HCEC 1CT (cell line): Measurements from ENCODE around the gene BGN.
A peak's percentile ranks its signal among the peaks of the same experiment; 100 is the strongest.

Experiments
- DNase-seq: peaks from one replicate; pipeline ENCODE4 v3.0.0-alpha.2; 2017

BGN gene

GRCh38 chrX:153494541-153495361 is at the start of gene BGN:
Gene BGN, plus strand, starts transcription at chrX:153494980. Its CDS starts 9,652 bp downstream, at chrX:153504632.
- no peak for DNase-seq

- DNase-seq: no peak
Observed at GRCh38 chrX:153445106-153445855, 49.5 kb upstream of the BGN start.

- no peak for DNase-seq
Observed at GRCh38 chrX:153445856-153446635, 48.7 kb upstream of the BGN start, which contains the start of gene TREX2. Gene TREX2, minus strand, starts transcription at chrX:153446056. Its CDS starts 626 bp downstream, at chrX:153445430.

- DNase-seq: no peak
Observed at GRCh38 chrX:153446636-153446936, 48.2 kb upstream of the BGN start.

- no peak for DNase-seq
Observed at GRCh38 chrX:153446950-153447580, 47.7 kb upstream of the BGN start.

GRCh38 chrX:153447581-153447960 is 47.2 kb upstream of the BGN start:
- DNase-seq: no peak

DNA sequence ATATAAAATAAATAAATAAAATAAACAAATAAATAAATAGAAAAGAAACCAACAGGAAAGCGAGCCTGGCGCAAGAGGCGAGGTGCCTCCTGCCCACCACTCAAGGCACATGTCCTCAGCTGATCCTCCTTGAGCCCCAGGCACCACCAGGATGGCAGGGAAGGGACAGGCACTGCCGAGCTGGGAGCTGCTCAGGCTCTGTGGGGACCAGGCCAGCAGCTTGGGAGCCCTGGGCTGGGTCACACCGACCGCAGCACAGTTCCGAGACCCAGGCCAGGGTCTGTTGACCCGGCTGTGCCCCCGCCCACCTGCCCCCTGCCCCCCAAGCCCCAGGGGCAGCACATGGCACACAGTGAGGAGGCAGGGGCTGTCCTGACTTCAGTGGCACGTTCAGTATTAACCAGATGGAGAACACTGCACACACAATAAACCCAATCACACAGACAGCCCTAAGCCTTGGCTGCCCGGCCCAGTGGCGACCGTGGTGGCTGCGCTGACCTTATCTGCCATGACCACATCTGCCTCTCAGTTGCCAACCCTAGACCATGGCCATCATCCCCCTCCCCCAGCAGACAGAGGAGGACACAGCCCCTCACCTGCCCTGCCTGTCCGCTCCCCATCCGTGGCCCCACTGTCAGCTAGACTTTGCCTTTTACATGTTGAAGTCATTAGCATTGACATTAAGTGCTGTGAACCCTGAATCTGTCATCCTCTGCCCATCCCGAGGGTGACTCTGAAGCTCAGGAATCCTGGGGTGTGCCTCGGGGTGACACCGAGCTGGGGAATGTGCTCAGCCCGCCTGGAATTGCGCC is 46.0 kb upstream of the BGN start:
- no peak for DNase-seq

- no peak for DNase-seq
Observed at GRCh38 chrX:153449368-153450113, 45.2 kb upstream of the BGN start.

GRCh38 chrX:153450114-153450948 is 44.4 kb upstream of the BGN start:
- no peak for DNase-seq

GRCh38 chrX:153450949-153451277 is 43.9 kb upstream of the BGN start:
- DNase-seq: no peak

DNA sequence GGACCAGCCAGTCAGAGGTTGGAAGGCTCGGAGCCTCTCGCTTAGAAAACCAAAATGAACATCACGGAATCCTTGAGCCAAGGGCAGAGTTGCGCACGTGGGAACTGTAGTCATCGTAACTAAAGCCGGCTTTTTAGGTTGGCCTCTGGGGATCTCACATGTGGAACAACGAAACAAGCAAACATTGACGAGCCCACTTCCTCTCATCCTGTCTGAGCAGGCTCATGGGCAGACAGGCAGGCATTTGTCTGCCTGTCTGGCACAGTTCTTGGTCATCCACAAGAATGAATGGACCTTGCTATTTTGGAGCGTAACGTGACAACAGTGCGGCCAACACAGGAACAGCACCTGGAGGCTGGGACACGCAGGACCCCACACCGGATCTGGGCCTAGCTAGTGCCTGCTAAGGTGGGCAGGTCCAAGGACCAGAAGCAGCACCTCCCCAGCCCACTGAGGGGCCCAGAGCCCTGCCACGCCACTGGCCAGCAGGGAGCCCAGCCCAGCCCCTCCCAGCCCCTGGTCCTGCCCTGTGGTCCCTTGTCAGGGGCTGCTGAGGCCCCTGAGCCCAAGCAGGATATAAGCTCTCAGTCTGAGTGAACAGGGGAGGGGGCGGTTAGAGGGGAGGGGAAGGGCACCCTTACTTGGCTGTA is 39.8 kb upstream of the BGN start:
- DNase-seq: no peak

GRCh38 chrX:153455571-153455970 is 39.2 kb upstream of the BGN start:
- DNase-seq: no peak

- no peak for DNase-seq
Observed at GRCh38 chrX:153456161-153456560, 38.6 kb upstream of the BGN start.

DNA sequence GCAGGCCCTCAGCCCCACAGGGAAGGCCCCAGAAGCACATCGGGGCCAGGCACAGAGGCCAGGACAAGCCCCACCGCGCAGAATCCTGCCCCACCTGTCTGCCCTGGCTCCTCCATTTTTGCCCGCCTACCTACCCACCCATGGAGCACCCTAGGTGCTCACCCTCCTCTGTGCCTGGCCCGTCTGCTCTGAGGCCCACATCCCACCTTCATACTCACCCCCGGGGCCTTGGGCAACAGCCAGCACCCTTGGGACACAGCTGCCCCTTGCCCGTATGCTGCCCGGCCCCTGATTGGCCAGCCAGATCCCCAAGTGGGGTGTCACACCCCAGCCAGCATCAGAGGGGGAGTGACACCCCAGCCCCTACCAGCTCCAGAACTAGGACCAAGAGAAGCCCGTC is 38.1 kb upstream of the BGN start:
- no peak for DNase-seq

DNA sequence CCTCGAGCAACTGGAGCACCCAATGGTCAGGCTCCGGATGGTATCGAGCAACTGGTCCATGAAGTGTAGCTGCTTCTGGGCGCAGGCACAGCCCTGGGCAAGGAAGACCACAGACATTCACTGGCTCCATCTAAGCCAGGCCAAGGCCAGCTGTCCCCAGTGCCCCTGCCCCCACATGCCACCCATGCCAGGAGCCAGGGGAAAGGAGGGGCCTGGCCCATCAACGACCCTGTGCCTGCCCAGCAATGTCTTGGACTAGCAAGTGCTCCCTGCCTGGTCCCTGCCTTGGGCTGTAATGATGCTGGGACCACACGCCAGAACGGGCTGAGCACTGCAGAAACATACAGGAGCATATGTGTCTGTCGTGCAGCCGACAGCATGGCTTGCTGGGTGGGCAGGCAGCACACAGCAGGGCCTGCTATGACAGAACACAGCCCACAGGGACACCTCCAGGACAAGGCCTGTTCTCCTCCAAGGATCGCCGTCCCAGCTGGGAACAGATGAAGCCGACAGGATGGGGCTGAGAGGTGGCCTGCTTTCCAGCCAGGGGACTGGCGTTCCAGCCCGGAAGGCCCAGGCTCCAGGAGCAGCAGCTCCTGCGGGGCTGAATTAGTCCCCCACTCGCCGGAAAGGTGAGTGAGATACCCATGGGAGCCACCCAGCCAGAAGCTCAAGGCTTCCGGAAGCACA is 37.5 kb upstream of the BGN start:
- no peak for DNase-seq

DNA sequence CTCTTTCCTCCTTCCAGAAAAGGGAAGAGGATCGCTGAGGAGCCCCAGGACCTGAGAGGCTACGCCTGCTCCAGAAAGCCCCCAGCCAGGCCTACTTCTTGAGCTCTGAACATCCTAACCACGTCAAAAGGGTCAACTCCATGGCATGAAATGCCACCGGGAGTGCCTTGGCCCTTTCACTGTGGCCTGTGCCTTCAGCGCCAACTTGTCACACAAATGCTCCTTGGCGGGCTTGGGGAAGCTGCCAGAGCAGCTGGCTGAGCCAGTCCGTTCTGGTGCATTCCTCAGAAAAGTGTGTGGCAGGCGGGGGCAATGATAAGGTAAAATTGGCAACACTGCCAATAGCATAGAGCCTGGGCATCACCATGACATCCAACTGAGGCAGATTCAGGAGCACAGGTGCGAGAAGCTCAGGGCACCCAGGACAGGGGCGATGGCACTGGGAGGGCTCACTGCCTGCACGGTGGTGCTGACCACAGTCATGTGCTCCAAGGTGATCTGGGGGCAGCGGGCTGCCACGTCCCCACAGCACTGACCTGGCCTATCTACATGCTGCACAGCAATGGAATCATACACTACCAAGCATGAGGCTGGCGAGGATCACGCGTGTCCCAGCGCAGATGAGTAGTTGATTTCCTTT is 36.8 kb upstream of the BGN start:
- DNase-seq: no peak

- no peak for DNase-seq
Observed at GRCh38 chrX:153458476-153458875, 36.3 kb upstream of the BGN start.

DNA sequence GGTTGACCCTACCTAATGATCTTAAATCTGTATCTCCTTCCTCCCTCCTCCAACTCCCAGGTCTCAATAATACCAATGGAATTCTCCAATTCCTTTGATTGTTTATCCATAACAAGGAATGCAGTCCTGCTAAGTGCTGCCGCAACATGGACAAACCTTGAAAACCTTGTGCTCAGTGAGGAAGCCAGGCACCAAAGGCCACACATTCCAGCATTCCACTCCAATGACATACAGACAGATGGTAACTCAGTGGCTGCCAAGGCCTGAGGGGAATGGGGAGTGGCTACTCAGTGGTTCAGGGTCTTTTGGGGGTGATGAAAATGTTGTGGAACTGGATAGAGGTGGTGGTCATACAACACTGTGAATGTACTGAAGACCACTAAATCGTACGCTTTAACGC is 34.8 kb upstream of the BGN start:
- peak; percentile 56 for DNase-seq

- peak; percentile 23 for DNase-seq
Observed at GRCh38 chrX:153460826-153461225, 34.0 kb upstream of the BGN start.
